GM21619 (cell line): ENCODE data around the gene TBCA.
"Not testable (repeated sequence)": the region's sequence is repeated elsewhere in the genome, so short reads cannot be mapped to it uniquely, and the experiment has no call there.

ENCODE experiments used
- ATAC-seq: cut with Tn5 transposase; IDR thresholded peaks from one replicate; pipeline ENCODE4 v1.9.1; 2021; ENCODE audit not compliant: unreplicated experiment

TBCA gene

DNA sequence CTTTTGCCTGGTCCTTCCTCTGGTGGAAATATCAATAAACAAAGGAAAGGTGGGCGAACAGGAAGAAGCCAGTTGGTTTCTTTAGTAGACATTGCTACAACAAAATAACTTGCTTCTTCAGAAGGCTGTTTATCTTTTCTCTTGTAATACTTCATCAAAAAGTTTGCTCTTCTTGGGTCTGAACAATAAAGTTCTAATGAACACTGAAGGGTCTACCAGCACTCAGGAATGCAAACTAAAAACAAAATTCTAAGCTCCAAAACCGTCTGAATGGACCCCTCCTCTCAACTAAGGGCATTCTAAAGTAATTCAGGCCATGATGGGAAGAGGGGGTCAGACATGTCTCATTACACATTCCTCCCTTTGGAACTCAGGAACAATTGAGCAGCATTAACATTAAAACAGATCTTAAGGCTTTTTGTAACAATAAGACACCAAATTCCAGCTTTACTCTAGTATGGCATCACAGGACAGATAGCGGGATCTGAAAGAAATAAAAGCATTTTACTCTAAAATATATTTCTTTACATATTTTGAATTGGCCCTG is 2.3 kb downstream of the TBCA start:
- ATAC-seq = no peak

DNA sequence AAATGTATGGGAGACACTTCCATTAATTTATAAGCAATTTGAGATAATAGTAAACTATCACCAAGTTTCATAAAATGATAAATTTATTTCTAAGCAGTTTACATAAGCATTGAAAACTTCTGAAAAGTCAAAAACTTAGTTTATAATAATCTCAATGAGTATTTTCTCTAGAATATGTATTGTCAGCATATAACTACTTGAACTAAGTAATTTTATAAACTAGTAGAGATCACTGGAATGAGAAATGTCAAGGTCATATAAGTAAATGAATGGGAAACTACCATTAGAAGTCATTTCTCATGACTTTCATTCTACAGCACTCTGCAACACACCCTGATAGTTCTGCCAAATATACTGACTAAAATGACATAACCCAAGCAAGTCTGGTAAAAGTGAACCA is 3.4 kb downstream of the TBCA start:
- no peak for ATAC-seq

DNA sequence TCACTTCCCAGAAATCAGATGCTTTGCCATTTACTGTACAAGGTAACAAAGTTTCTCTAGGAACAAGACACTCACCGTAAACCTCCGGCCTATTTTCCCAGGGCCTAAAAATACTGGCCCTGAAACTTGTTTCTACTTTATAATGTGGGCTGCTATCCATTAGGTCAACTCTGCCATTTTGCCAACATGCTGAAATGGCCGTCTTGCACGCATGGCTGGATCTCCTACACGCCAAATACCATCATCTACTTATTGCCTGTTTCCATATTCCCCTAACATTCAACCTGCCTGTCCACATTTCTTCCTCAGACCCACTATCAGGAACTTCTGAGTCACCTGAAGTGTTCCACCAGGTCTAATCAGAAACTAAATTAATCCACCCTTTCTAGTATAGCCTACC is 4.7 kb downstream of the TBCA start:
- ATAC-seq = no peak

DNA sequence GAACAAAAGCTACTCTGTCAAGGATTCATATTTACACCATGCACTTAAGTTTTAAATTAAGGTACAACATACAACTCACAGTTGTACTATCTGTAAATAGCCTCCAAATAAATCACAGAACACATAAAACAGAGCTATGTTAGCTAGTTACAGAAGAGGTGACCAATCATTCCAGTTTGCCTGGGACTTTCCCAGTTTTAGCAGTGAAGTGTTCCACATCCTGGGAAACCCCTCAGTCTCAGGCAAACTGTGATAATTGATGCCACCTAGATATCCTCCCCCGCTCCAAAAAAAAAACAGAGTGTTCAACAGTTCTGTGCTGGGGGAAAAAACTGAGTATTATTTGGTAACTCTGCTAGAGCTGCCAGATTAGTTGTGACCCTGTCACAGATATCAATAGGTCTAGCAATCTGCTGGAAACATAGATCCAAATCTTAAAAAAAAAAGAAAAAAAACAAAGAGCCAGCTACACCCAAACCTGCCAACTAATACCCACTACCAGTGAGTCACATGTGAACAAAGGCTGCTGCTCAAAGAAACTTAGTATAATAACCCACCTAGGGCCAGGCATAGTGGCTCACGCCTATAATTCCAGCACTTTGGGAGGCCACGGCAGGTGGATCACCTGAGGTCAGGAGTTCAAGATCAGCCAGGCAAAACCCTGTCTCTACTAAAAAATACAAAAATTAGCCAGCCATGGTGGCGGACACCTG is 5.7 kb downstream of the TBCA start:
- no peak for ATAC-seq

DNA sequence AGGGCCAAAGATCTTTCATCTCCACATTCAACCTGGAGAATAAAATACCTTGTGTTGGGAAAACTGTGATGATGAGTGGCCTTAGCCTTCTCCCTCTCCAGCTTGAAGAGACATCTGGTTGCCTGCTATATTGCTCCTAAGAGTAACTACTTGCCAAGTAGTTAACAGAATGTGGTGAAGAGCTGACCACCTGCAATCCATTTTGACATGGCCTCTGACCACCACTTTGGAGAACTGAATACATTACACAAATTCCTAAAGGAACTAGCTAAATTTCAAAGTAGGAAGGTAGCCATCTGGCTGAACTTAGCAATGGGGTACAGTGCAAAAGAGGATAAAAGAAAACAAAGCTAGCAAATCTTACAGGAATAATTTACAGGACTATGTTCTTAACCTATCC is 7.2 kb downstream of the TBCA start:
- no peak for ATAC-seq

DNA sequence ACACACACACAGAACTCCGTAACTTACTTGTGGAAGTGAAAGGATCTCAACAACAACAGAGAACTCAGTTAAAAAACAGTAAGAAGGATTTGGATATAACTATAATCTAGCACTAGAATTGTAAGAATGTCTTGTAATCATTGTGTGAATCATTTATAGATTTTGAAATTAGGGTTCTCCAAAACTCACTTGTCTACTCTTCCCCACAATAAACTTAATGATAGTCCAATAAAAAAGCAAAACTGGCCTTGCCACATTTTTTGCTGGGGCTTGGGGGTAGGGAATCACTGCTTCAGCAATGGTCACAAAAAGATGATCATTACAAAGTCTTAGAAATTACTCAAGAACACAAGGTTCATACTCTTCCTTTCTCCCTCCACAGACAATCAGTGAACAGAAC is 8.8 kb downstream of the TBCA start:
- ATAC-seq = no peak

DNA sequence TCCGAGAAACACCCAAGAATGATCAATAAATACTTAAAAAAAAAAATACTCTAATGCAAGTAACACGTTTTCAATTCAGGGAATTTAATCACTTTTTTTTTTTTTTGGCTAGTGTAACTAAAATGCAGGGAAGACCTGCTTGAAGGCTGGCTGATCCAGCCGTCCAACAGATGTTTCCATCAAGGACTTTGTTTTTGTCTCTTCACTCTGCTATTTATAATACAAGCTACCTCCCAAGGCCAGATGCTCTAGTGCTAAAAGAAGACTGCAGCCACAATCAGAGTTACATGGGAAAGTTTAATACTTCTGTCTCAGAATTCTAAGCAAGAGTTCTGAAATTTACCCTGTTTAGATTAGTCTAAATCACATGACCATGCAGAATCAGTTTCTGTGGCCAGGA is 14.5 kb downstream of the TBCA start:
- no peak for ATAC-seq

DNA sequence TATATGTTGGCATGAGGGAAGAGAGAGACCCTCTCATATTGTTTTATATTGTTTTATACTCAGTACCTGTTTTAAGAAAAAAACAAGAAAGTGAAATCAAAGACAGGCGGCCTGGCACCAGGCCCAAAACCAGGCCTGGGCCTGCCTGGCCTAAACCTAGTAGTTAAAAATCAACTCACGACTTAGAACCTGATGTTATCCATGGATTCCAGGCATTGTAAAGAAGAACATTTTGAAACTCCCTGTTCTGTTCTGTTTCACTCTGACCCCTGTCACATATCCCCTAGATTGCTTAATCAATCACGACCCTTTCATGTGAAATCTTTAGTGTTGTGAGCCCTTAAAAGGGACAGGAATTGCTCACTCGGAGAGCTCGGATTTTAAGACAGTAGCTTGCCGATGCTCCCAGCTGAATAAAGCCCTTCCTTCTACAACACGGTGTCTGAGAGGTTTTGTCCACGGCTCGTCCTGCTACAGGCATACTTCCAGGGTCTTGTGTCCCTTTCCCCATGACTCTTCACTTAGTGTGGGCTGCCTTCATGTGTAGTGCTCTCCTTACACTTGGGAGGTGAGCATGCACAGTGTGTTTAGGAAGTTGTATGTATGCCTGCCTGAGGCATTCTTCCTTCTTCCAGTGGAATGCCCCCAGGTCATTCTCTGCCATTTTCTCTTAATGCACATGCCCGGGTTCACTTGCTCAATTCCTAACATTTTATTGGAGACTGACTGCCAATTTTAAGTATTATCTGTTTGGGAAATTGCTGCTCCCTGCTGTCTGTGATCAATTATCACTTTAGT is 17.8 kb downstream of the TBCA start:
- no peak for ATAC-seq

DNA sequence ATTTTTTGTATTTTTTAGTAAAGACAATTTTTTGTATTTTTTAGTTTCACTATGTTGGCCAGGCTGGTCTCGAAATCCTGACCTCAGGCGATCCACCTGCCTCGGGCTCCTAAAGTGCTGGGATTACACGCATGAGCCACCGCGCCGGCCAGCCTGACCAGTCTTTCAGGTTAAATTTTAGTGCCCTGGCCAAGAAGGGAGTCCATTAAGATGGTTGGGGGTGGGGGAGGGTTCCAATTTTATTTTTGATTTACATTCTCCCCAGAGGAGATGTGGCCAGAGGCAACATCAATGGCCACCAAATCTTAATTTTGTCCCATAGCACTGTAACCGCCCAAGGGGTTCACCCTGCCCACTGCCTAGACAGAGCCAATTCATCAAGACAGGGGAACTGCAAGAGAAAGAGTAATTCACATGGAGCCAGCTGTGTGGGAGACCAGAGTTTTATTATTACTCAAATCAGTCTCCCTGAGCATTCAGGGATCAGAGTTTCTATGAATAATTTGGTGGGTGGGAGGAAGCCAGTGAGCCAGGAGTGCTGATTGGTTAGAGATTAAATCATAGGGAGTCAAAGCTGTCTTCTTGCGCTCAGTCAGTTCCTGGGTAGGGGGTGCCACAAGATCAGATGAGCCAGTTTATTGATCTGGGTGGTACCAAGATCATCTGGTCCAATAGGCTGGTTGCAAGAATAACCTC is 24.7 kb downstream of the TBCA start:
- ATAC-seq = no peak

DNA sequence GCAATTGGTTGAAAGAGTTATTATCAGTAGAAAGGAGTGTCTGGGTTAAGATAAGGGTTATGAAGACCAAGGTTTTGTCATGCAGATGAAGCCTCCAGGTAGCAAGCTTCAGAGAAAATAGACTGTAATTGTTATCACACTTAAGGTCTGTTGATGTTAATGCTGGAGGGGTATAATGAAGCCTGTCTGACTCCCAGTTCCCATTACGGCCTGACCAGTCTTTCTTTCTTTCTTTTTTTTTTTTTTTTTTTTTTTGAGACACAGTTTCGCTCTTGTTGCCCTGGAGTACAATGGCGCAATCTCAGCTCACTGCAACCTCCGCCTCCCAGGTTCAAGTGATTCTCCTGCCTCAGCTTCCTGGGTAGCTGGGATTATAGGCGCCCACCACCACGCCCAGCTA is 25.2 kb downstream of the TBCA start:
- ATAC-seq = not testable (repeated sequence)

DNA sequence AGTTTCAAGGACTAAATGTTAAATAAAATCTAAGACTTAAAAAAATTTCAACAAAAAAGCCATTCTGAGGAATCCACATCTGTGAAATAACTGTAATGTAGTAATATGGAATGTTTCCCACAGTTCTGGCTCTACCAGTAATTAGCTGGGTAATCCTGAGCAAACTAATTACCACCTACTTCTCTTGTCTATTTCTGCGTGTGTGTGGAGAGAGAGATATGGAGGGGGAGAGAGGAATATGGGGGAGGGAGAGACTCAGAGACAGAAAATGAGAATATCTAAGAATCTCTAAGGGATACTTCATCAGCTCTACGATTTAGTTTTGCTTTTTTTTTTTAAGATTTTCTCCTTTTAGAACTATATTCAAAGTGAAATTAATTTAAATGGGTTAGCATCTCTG is 28.0 kb downstream of the TBCA start:
- ATAC-seq = no peak

DNA sequence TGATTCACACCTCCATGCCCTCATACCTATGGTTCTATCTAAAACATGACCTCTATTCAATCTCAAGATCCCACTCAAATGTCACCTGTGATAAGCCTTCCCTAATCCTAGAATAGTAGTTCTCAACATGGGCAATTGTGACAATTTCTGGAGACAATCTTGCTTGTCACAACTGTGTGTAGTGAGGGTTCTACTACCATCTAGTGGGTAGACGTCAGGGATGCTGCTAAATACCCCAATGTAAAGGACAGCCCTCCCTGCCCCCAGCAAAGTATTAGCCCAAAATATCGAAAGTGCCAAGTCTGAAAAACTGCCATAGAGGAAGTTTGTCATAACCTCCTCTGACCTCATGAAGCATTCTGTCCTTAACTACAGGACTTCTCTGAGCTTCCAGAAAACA is 32.0 kb downstream of the TBCA start:
- ATAC-seq = no peak

DNA sequence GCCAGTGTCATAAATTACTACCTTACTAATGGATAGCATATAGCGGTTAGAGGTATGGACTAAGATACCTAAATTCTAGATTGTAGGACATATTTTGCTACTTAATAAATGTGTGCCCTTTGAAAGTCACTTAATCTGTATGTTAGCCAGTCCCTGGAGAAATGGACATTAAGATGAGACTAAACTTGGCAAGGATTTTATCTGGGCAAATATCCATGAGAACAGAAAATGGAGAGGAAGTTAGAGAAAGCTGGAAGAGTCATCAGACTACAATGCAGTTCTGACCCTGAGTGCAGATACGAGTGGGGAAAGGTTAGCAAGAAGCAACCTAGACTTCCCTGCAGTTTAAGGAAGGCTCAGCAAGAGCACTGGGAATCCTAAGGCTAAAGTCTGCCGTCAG is 33.0 kb downstream of the TBCA start:
- no peak for ATAC-seq

DNA sequence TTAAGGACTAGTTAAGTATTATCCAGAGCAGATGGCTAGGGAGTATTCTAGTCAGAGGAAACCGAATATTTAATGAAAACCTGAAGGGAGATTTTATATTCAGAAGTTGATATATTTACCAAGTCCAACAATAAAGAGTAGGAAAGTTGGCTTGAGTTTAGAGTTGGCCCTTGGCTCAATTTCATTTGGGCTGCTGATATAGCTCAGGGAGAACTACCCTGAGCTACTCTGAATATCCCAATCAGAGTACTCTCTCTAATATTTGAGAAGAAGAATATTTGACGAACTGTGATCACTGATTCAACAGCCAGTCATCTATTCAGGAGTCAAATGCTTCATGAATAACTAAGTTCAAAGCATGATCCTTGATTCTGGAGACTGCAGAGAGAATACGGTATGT is 34.5 kb downstream of the TBCA start:
- no peak for ATAC-seq

DNA sequence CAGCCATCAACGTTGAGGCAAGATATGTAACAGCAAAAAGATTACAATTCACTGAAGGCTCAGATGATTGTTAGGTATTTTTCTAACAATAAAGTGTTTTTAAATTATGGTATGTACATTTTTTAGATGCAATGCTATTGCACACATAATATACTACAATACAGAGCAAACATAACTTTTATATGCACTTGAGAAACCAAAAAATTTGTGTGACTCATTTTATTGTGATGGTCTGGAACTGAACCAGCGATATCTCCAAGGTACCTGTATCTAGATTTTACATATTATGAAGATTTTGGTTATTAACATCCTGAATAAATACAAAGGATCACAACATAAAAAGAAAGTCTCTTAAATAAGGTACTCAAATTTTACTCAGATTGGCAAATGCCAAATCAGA is 41.3 kb downstream of the TBCA start:
- ATAC-seq = no peak

DNA sequence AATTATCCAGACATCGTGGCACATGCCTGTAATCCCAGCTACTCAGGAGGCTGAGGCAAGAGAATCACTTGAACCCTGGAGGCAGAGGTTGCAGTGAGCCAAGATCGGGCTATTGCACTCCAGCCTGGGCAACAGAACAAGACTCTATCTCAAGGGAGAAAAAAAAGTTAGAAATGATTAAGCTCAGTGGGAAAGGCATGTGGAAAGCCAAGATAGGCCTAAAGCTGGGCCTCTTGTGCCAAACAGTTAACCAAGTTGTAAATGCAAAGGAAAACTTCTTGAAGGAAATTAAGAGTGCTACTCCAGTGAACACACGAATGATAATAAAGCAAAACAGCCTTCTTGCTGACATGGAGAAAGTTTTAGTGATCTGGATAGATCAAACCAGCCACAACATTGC is 43.0 kb downstream of the TBCA start:
- ATAC-seq = no peak

DNA sequence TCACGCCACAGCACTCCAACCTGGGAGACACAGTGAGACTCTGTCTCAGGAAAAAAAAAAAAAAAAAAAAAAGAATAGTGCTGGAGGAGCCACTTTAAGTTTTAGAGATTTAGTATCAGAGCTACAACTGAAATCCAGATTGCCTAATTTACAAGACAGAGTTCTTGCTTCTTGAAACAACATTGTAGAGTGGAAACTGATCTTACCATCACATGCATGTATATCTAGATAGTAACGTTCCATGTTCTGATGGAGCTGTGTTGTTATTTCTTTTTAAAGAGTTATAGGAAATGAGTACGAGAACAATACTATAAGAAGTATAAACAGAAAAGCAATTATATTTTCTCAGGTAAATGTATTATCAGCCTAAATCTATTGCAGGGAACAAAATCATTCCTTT is 48.9 kb downstream of the TBCA start:
- ATAC-seq = no peak

DNA sequence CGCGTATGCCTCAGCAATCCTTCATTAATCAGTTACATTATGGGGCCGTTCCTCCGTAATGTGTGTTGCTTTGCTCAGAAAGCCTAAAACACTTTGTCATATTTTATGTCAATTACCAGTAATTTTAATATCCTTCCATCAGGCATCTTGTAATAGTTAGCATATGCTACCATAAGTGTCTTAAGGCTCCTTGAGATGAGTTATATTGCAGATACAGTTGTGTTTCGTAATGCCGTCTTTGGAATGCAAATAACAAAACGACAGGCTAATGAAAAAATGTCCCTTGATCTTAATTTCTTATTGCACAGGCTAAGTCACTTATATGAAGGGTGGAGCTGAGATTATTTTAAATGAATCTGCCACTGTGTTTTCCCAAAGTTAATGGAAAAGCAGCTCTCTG is 50.5 kb downstream of the TBCA start:
- ATAC-seq = no peak

DNA sequence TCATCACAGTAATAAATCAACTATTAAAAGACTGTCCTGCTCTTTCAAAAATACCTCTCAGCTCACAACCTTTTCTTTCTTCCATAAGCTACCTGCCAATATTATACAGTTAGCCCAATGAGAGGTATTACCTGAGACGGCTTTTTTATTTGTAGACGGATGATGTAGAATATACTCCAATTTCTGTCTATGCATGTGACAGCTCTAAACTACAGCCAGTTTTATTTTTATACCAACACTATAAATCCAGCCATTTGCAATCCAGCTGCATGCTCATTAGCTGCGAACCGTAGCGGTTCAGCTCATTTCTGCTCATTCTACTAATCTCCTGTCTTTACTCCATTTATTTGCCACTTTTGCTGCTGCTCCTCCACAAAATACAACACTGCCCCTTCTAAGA is 51.2 kb downstream of the TBCA start:
- no peak for ATAC-seq

DNA sequence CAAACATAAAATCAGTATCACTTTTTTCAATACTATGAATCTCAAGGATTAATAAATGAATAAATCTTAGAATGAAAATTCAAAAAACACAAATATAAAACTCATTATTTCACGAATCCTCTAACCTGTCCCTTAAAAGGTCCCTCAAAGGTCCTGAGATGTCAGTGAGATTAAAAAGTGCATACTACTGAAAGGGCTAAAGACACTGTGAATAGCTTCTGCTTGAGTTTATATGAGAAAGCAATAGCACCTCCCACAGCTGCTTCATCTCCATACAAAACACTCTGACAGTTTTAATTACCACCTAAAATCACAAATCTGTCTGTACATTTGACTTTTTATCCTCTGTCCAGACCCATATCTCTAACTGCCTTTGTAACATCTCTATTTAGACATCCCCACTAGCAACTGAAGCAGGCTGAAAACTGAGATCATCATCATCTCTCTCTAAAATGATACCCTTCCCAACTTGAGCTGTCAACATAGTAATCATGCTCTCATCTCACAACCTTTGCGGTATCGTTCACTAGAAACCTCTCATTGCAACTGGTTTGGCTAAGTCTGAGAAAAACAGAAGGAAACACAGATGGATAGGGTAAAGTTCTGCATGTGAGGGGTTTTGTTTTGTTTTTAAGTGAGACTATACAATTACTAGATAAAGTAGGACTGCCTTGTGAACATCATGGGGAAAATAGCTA is 56.3 kb downstream of the TBCA start:
- no peak for ATAC-seq

DNA sequence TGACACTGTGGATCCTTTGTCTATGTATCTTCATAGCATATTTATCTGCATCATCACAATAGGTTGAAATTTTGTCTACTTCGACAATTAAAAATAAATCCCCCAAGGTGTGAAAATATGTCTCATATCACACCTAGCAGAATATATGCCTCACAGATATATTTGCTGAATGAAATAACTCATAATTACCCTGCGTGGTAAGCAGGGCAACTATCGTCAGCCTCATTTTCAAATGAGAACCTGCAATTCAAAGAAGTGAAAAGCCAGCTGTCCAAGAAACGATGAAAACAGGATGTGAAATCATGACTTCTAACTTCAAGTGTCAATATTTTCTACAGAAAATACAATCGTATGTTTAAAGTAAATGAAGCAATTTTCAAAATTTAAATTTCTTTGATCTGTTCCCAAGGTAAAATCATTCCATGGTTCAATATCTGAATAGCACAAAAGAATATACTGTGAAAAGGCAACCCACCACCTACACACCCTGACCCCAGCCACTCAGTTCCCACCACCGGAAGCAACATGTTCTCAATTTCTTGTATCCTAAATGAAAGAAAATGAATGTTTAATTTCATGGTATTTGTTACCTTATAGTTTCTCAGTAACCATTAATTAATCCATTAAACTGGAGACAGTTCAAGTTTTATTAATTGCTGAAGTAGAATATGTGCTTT is 57.1 kb downstream of the TBCA start:
- ATAC-seq = peak; percentile 80
